Neural crest cell (in vitro differentiated cells): Measurements from ENCODE around the gene ADGRL1. TPM values are rescaled to one million over a fixed set of nuclear protein-coding genes. Genes with fewer than 3 reads are reported as not detected.
A peak's percentile ranks its signal among the peaks of the same experiment; 100 is the strongest.
"Not testable (repeated sequence)": the region's sequence is repeated elsewhere in the genome, so short reads cannot be mapped to it uniquely, and the experiment has no call there.

ENCODE experiments used
- DNase-seq: peaks from one replicate; pipeline ENCODE4 v3.0.0; 2021; ENCODE audit warnings: low read depth, mixed read lengths, low spot score
- H3K27ac Mint-ChIP-seq: one replicate; pipeline ENCODE4 v1.8.0; 2021; ENCODE audit warnings: mild to moderate bottlenecking, mixed read lengths; ENCODE audit not compliant: unreplicated experiment
- H3K27me3 Mint-ChIP-seq: 2 replicates; pipeline ENCODE4 v1.8.0; 2021; ENCODE audit warnings: low read depth, mild to moderate bottlenecking, mixed read lengths
- H3K36me3 Mint-ChIP-seq: 2 replicates; pipeline ENCODE4 v1.8.0; 2021; ENCODE audit warnings: low read depth, mild to moderate bottlenecking, mixed read lengths
- H3K4me1 Mint-ChIP-seq: 2 replicates; pipeline ENCODE4 v1.8.0; 2021; ENCODE audit warnings: mixed read lengths
- H3K4me3 Mint-ChIP-seq: one replicate; pipeline ENCODE4 v1.8.0; 2021; ENCODE audit warnings: mild to moderate bottlenecking, mixed read lengths
- H3K9me3 Mint-ChIP-seq: 2 replicates; pipeline ENCODE4 v1.8.0; 2021; ENCODE audit warnings: mixed read lengths
- total RNA-seq: library from RNA; stranded (reverse); gene quantifications from 2 replicates; pipeline ENCODE4 v1.2.1, GENCODE V29; 2021
- TF ChIP-seq, protein P1 (sequence below): fragments of 200-600 bp; sonication (generic); conservative IDR thresholded peaks from 2 replicates; pipeline ENCODE4 v1.5.0; 2021; ENCODE audit warnings: antibody characterized with exemption, mild to moderate bottlenecking

Gene ADGRL1
- total RNA-seq, 1 donor from 2014 or later: 34.6 TPM

DNA sequence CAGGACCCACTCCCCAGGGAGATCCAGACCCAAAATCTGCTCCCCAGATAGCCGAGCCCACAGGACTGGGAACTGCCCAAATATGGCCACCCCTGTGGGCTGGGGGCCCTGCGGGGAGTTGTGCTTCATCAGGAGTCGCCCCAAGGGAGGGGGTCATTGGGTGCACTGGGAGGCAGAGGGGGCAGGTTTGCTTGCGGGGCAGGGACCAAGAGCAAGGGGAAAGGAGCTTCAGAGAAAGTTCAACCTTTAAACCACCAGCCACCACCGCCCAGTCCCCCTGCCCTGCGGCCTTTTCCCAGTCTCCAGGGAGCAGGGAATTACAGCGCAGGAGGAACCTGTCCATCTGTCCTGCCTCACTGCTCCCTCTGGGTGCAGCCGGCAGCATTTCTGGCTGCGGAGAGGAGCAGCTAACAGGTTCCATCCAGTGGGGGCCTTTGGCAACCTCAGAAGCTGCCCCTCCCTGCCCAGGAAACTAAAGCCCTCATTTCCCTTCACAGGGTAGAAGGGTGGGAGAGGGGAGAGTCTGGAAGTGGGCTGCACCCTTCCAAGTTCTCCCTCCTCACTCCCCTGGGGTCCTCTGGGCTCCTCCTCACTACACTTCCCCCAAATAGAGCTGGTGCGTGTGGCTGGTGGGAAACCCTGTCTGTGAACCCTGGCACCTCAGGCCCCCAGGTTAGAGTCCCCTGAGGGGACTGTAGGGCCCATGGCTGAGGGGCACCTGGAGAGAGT, 55.8 kb downstream of the ADGRL1 start:
- Mint-ChIP-seq H3K4me1 (peaks cover 21% of the 10 kb centered on the region), H3K4me3 (no peak overlapping the region), H3K9me3 (no peaks in the 10 kb centered on the region), H3K27ac (no peak overlapping the region), H3K27me3 (no peaks in the 10 kb centered on the region), H3K36me3 (no peaks in the 10 kb centered on the region)
- DNase-seq: no peak
- TF ChIP-seq, protein P1, sequence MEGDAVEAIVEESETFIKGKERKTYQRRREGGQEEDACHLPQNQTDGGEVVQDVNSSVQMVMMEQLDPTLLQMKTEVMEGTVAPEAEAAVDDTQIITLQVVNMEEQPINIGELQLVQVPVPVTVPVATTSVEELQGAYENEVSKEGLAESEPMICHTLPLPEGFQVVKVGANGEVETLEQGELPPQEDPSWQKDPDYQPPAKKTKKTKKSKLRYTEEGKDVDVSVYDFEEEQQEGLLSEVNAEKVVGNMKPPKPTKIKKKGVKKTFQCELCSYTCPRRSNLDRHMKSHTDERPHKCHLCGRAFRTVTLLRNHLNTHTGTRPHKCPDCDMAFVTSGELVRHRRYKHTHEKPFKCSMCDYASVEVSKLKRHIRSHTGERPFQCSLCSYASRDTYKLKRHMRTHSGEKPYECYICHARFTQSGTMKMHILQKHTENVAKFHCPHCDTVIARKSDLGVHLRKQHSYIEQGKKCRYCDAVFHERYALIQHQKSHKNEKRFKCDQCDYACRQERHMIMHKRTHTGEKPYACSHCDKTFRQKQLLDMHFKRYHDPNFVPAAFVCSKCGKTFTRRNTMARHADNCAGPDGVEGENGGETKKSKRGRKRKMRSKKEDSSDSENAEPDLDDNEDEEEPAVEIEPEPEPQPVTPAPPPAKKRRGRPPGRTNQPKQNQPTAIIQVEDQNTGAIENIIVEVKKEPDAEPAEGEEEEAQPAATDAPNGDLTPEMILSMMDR: no peak

- Mint-ChIP-seq H3K27me3 (no peaks in the 10 kb centered on the region), H3K27ac (no peak overlapping the region), H3K4me1 (peaks cover 23% of the 10 kb centered on the region), H3K36me3 (no peaks in the 10 kb centered on the region), H3K9me3 (no peaks in the 10 kb centered on the region), H3K4me3 (no peak overlapping the region)
- TF ChIP-seq, protein P1: no peak
- DNase-seq: no peak
These were observed 56.4 kb downstream of the ADGRL1 start for GRCh38 chr19:14149509-14149994.

DNA sequence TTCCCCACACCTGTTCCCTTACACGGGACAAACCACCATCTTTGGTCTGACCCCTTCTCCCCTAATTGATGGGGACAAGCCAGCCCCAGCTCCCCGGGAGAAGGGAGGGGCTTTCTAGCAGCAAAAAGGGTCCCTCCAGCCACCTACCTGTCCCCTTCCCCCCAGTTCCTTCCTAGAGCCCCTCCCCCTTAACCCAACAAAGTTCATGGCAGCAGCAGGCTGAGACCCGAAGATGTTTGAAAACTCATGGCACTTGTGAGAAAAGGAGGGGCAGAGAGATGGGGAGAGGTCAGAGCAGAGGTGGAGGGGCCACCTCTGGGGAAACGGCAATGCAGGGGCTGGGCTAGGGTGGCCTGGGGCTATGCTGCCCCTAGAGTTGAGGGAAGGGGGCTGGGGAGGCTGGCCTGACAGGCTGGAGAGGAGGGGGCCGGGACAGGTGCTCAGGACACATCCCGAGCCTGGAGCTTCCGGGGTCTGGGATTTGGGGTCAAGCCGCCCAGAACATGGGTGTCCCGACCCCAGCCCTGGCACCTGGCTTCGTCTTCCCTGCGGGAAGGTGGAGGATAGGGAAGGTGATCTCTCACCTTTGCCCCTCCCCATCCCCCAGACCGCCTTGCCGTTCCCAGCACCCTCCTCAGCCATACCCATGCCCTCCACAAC, 57.1 kb downstream of the ADGRL1 start:
- TF ChIP-seq, protein P1: no peak
- peaks cover 23% of the 10 kb centered on the region for H3K4me1 Mint-ChIP-seq
- DNase-seq: no peak
- H3K36me3 Mint-ChIP-seq: no peaks in the 10 kb centered on the region
- no peaks in the 10 kb centered on the region for H3K9me3 Mint-ChIP-seq
- no peak overlapping the region for H3K27ac Mint-ChIP-seq
- H3K27me3 Mint-ChIP-seq: no peaks in the 10 kb centered on the region
- H3K4me3 Mint-ChIP-seq: no peak overlapping the region

DNA sequence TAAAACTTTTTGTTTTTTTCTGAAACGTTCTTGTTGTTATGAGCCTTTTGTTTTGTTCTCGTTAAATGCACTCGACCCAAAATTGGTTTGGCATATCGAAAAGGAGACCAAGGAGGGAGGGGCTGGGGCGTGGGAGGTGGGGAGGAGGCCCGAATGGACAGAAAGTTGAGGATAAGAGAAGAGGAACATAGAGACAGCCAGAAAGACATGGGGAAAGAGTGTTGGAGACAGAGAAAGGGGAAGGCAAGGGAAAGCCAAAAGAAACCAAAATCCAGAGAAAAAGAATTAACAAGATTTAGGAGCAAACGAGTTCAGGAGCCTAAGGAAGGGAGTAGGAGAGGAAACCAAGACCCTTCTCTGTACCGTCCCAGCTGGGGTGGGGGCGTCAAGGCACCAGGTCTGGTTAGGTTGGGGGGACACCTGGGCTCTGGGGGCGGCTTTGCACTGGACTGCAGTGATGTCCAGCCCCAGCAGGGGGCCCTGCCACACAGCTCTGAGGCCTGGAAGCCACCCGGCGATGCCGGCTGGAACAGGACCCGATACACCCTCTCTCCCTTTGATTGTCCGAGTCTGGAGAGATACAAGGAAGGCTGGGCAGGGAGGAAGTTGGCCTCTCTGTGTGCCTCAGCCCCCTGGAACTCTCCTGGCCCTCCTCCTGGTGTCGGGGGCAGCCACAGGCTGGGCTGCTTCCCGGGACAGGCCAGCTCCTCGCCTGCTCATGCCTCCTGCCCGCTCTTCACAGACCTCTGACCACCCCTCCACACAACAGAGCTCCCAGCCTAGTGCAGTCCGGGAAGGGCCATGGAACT, 58.0 kb downstream of the ADGRL1 start:
- Mint-ChIP-seq H3K27ac (no peak overlapping the region), H3K4me1 (peaks cover 20% of the 10 kb centered on the region), H3K27me3 (no peaks in the 10 kb centered on the region), H3K36me3 (no peaks in the 10 kb centered on the region), H3K9me3 (no peaks in the 10 kb centered on the region), H3K4me3 (peak overlapping the region; percentile 44)
- TF ChIP-seq, protein P1: peak; percentile 79
- DNase-seq: peak; percentile 65

DNA sequence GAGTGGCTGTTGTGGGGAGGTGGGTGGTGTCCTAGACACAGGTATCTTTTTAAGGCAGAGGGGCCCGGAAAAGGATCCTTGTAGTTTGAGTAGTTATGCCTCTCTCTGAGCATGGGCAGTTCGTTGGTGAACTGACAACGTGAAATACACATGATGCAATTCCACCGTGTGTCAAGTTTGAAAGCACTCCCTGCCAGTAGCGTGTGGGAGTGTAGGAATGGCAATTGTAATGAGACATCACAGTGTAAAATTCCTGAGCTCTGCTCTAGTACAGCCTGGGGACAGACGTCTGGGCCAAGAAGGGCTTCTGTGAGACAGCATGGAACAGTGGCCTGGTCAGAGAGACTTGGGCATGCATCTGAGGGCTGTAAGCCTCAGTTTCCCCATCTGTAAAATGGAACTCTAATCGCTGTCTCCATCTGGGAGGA, 59.2 kb downstream of the ADGRL1 start:
- Mint-ChIP-seq H3K4me1 (peaks cover 24% of the 10 kb centered on the region), H3K36me3 (no peaks in the 10 kb centered on the region), H3K27me3 (no peaks in the 10 kb centered on the region), H3K4me3 (no peak overlapping the region), H3K27ac (peak overlapping the region; percentile 35), H3K9me3 (no peaks in the 10 kb centered on the region)
- DNase-seq: no peak
- TF ChIP-seq, protein P1: no peak

GRCh38 chr19:14146169-14146568, 59.8 kb downstream of the ADGRL1 start:
- H3K4me3 Mint-ChIP-seq, H3K27me3 Mint-ChIP-seq, DNase-seq, H3K36me3 Mint-ChIP-seq, H3K9me3 Mint-ChIP-seq, H3K27ac Mint-ChIP-seq: not testable (repeated sequence)
- peaks cover 25% of the 10 kb centered on the region for H3K4me1 Mint-ChIP-seq
